ENCODE measurements around the gene MCHR1. TPM values are rescaled to one million over a fixed set of nuclear protein-coding genes. Genes with fewer than 3 reads are reported as not detected.

The MCHR1 gene
- total RNA-seq, 1 experiment from 2014 or later, result 1.0 TPM

GRCh38 chr22:40661671-40662070 is 17.6 kb upstream of the MCHR1 start:
- Mint-ChIP-seq H3K9me3 (no peaks in the 10 kb centered on the region), H3K36me3 (no peaks in the 10 kb centered on the region), H3K27me3 (ENCODE audit: low read depth) (peaks cover 3% of the 10 kb centered on the region; the same call in 1 of the 2 replicates), H3K27ac (no peak overlapping the region), H3K4me3 (no peak overlapping the region), H3K4me1 (no peaks in the 10 kb centered on the region)
- ChIA-PET POLR2A (no interaction called here), CTCF (no interaction called here)
- TF ChIP-seq CREM (CRISPR knock-in tag; IDR thresholded peaks at IDR 0.05), result no peak
- TF ChIP-seq ZNF425 (CRISPR knock-in tag; conservative IDR thresholded peaks at IDR 0.05), result no peak
- no peak for TF ChIP-seq FOXP4 (CRISPR knock-in tag; IDR thresholded peaks at IDR 0.05)
- no peak for ATAC-seq
- DNase-seq (ENCODE audit: low spot score), result no peak

- H3K36me3 Mint-ChIP-seq, result no peaks in the 10 kb centered on the region
- POLR2A ChIA-PET, result interaction anchor here (1.1 kb wide), 1 partner anchor 10 kb away, joined by 3 read pairs; no protein-coding TSS in a partner anchor
- DNase-seq (ENCODE audit: low spot score), result no peak
- TF ChIP-seq ZNF263 (CRISPR knock-in tag; IDR thresholded peaks at IDR 0.05; ENCODE audit: low read depth), result no peak
- no peak for TF ChIP-seq RORB (CRISPR knock-in tag; IDR thresholded peaks at IDR 0.05)
- no peak for TF ChIP-seq SOX15 (CRISPR knock-in tag; IDR thresholded peaks at IDR 0.05)
- no peak for TF ChIP-seq ZNF532 (CRISPR knock-in tag; IDR thresholded peaks at IDR 0.05; ENCODE audit: borderline replicate concordance)
- TF ChIP-seq NFATC4 (CRISPR knock-in tag; IDR thresholded peaks at IDR 0.05), result no peak
- no peak for TF ChIP-seq AR (CRISPR knock-in tag; IDR thresholded peaks at IDR 0.05)
- TF ChIP-seq E2F4 (CRISPR knock-in tag; IDR thresholded peaks at IDR 0.05; ENCODE audit: borderline replicate concordance, low read depth), result no peak
- no peak for TF ChIP-seq EMX1 (CRISPR knock-in tag; IDR thresholded peaks at IDR 0.05)
- TF ChIP-seq SP1 (CRISPR knock-in tag; conservative IDR thresholded peaks at IDR 0.05), result no peak
- TF ChIP-seq ATF3 (CRISPR knock-in tag; conservative IDR thresholded peaks at IDR 0.05), result no peak
- no peak for TF ChIP-seq ZSCAN18 (CRISPR knock-in tag; IDR thresholded peaks at IDR 0.05)
- TF ChIP-seq GRHL2 (CRISPR knock-in tag; IDR thresholded peaks at IDR 0.05; ENCODE audit: insufficient replicate concordance, severe bottlenecking), result no peak
- TF ChIP-seq IRF1 (CRISPR knock-in tag; IDR thresholded peaks at IDR 0.05), result no peak
- H3K27ac Mint-ChIP-seq, result no peak overlapping the region
- peaks cover 3% of the 10 kb centered on the region; the same call in 1 of the 2 replicates for H3K9me3 Mint-ChIP-seq
- H3K27me3 Mint-ChIP-seq (ENCODE audit: low read depth), result no peaks in the 10 kb centered on the region
- H3K4me3 Mint-ChIP-seq, result no peak overlapping the region
- ATAC-seq, result no peak
- CTCF ChIA-PET, result no interaction called here
- H3K4me1 Mint-ChIP-seq, result peaks cover 5% of the 10 kb centered on the region
Observed at GRCh38 chr22:40665312-40665711, 14.0 kb upstream of the MCHR1 start.
